ENCODE data around the gene TPRX1. TPM values are rescaled to one million over a fixed set of nuclear protein-coding genes. Genes with fewer than 3 reads are reported as not detected.

The TPRX1 gene
- total and polyA plus RNA-seq, 9 of the 15 experiments (the other 6 are each of a cell fraction or from before 2014, with no cell fraction given) = not detected

- TF ChIP-seq, protein P1, sequence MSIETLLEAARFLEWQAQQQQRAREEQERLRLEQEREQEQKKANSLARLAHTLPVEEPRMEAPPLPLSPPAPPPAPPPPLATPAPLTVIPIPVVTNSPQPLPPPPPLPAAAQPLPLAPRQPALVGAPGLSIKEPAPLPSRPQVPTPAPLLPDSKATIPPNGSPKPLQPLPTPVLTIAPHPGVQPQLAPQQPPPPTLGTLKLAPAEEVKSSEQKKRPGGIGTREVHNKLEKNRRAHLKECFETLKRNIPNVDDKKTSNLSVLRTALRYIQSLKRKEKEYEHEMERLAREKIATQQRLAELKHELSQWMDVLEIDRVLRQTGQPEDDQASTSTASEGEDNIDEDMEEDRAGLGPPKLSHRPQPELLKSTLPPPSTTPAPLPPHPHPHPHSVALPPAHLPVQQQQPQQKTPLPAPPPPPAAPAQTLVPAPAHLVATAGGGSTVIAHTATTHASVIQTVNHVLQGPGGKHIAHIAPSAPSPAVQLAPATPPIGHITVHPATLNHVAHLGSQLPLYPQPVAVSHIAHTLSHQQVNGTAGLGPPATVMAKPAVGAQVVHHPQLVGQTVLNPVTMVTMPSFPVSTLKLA (conservative IDR thresholded peaks at IDR 0.05) = peak; percentile 11 to 69; a peak in 2 of 4 replicates
- peak; percentile 89; the same call in 1 of the 2 replicates for TF ChIP-seq DNMT1 (IDR thresholded peaks at IDR 0.05)
- TF ChIP-seq ELF2 (CRISPR knock-in tag; IDR thresholded peaks at IDR 0.05) = peak; percentile 64; the same call in 1 of the 2 replicates
- peak; percentile 77 for TF ChIP-seq SREBF1 (IDR thresholded peaks at IDR 0.05; ENCODE audit: borderline replicate concordance, low read depth, low read length)
- TF ChIP-seq FOXK2 (conservative IDR thresholded peaks at IDR 0.05 in 1 of 2, IDR thresholded peaks at IDR 0.05 in 1 of 2; ENCODE audit: low read depth in 2 of 2) = peak in 1 of 2 experiments; percentile 100; a peak in 3 of 4 replicates
- peak; percentile 100 for TF ChIP-seq EGR1 (conservative IDR thresholded peaks at IDR 0.05)
- peak; percentile 81 for TF ChIP-seq TBP (optimal IDR thresholded peaks at IDR 0.05; ENCODE audit: low read depth, low read length)
- TF ChIP-seq ZNF589 (CRISPR knock-in tag; IDR thresholded peaks at IDR 0.05; ENCODE audit: low read depth) = 0 out of 2 replicates have a peak, but pooled peaks have one; percentile 54
- peak; percentile 100 for TF ChIP-seq PRDM10 (IDR thresholded peaks at IDR 0.05; ENCODE audit: partially characterized antibody)
- TF ChIP-seq E2F3 (CRISPR knock-in tag; IDR thresholded peaks at IDR 0.05) = no peak
- TF ChIP-seq HLTF (IDR thresholded peaks at IDR 0.05) = peak; percentile 72; the same call in 1 of the 2 replicates
- TF ChIP-seq RBBP5 (IDR thresholded peaks at IDR 0.05; ENCODE audit: borderline replicate concordance, insufficient read depth, low read length, poor library complexity, severe bottlenecking) = peak; percentile 57
- 0 out of 2 replicates have a peak, but pooled peaks have one; percentile 58 for TF ChIP-seq HDAC8 (tag; IDR thresholded peaks at IDR 0.05)
- peak; percentile 83 for TF ChIP-seq HDAC2 (IDR thresholded peaks at IDR 0.05)
- no peak for TF ChIP-seq IRF9 (tag; IDR thresholded peaks at IDR 0.05)
- TF ChIP-seq BRF2 (IDR thresholded peaks at IDR 0.05; ENCODE audit: borderline replicate concordance, insufficient read depth, insufficient read length) = no peak
- TF ChIP-seq KLF16 (IDR thresholded peaks at IDR 0.05) = peak; percentile 68
- TF ChIP-seq PPARD (CRISPR knock-in tag; IDR thresholded peaks at IDR 0.05) = no peak
Observed at GRCh38 chr19:47778049-47778953, 26.1 kb downstream of the TPRX1 start, which contains the start of gene SELENOW (continued).
